SH-SY5Y (cell line): ENCODE measurements around the gene TEAD3.

Experiments used
- GATA2 ChIP-seq: IDR thresholded peaks from 2 replicates; pipeline ENCODE4 v1.6.1; 2011; ENCODE audit warnings: mild to moderate bottlenecking, low read depth, low read length
- GATA3 ChIP-seq: IDR thresholded peaks from 2 replicates; pipeline ENCODE4 v1.6.1; 2011; ENCODE audit warnings: low read depth, mild to moderate bottlenecking, low read length, moderate library complexity

Gene TEAD3

DNA sequence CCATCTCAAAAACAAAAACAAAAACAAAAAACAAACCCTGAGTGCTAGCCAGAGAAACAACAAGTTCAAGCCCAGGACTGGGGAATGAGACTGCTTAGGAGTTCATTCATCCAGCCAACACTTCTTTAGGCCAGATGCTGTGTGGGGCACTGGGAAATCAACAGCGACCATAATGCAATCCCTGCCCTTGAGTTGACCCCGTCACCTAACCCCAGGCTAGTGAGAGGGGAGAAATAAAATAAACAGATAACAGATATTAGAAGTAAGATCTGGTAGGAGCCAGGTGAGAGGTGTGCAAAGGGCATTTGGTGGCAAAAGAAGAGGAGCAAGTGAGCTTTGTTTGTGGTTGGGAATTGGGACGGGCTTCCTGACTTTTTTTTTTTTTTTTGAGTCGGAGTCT is 33.6 kb downstream of the TEAD3 start:
- TF ChIP-seq GATA2 (no peak), GATA3 (no peak)

DNA sequence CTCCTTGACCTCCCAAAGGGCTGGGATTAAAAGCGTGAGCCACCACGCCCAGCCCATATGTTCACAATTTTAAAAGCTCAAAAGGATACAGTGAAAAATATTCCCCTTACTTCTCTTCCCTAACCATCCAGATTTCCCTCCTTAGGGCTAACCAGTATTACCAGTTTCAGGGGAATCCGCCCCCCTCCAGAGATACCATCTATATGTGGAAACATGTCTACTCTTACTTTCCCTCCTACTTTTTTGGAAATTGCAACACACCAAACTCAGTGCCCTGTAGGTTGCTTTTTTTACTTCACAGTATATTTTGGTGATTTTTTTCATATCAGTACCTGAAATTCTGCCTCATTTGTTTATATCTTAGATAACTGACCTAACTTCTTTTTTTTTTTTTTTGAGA is 35.6 kb downstream of the TEAD3 start:
- TF ChIP-seq GATA3, result no peak
- no peak for TF ChIP-seq GATA2

DNA sequence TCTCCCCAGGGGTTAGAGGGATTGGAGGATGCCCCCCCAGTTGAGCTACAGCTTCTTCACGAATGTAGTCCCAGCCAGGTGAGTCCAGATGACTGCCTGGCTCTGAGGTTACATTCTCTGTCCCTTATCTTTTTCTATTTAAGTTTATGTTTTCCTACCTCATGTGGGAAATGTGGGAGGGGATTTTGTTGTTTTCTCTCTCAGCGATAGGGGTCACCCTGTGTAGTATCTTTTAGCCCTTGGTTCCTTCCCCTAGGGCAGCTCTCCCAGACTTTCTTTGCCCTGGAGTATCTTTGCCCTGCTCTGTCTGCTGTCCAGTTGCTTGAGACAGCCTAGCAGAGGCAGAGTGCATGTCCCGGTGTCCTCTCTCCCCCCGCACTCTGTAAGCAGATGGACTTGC is 39.0 kb downstream of the TEAD3 start:
- TF ChIP-seq GATA2 (no peak), GATA3 (no peak)

DNA sequence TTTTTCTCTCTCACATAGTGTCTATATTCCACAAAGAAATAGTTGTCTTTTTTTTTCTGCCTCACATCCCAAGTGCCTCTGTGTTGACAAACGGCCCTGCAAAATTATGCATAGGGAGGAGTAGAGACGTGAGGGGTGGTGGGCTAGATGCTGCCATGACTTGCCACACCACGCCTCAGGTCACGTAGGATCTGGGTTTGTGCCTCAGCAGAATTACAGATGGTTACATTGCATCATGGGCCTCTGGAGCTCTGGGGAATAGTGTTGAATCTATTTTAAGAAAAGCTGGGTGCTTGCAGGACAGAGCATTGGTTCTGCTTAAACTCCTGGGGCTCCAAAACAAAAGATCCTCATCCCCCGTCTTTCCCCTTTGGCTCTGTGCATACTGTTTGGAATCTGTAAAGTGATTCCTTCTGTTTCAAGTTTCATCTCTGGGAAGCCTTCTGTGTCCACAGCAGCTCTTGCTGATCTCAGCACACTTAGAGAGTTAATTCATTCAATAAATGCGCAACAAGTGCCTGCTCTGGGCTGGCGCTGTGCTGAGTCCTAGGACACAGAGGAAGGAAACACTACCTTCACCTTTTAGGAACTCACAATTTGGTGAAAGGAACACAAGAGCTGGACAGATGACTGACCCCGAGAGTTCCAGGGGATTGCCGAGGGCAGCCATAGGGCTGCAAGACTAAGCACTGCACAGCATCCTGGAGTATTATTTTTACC is 42.3 kb downstream of the TEAD3 start:
- TF ChIP-seq GATA2, result no peak
- TF ChIP-seq GATA3, result no peak

DNA sequence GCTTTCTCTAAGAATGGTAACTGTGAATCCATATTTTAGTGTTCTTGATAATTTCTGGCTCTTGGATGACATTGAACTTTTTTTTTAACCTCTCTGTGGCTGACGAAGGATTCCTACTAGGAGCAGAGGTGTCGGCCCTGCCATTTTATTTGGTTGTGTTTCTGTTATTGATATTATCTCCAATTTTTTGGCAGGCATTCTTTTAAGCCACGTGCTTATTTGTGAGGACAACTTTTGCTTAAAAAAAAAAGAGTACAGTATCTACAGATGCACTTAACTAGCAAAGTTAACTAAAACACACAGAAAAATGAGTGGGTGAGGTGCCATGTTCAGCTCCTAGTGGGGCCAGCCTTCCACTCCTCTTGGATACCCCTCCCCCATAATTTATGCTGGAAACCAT is 43.6 kb downstream of the TEAD3 start:
- TF ChIP-seq GATA2 (no peak), GATA3 (no peak)

DNA sequence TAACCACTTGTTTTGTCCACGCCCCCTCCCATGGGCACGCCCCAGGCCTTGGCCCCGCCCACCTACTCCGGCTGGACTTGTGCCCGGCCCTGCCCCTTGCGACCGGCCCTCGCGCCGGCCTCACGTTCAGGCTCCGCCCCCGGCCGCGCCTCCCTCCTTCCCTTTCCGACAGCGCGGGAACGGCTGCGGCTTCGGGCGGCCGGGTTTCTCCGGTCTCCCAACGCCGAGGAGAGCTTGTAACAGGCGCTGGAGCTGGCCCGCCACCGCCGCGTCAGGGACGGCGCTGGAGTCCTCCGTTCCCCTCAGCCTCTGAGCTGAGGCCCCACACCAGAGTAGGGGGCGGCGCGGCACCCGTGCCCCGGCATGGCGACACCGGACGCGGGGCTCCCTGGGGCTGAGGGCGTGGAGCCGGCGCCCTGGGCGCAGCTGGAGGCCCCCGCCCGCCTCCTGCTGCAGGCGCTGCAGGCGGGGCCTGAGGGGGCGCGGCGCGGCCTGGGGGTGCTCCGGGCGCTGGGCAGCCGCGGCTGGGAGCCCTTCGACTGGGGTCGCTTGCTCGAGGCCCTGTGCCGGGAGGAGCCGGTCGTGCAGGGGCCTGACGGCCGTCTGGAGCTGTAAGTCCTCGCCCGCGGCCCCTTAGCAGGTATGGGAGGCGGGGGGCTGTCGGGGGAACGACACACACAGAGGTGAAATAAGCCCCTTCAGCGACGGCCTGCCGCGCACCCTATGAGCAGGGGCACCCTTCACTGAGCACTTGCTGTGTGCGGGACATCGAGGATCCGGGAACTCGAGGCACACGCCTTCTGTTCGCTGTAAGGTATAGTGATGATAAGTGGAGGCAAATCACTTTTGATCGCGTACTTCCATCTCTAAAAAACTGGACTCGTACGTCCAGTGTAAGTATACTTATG is 44.4 kb downstream of the TEAD3 start, which contains the start of gene FANCE:
Gene FANCE (plus strand): TSS at position 156 of the 908 bp plus-strand sequence. CDS start 208 bp downstream, at position 364.
- TF ChIP-seq GATA3, result no peak
- no peak for TF ChIP-seq GATA2

DNA sequence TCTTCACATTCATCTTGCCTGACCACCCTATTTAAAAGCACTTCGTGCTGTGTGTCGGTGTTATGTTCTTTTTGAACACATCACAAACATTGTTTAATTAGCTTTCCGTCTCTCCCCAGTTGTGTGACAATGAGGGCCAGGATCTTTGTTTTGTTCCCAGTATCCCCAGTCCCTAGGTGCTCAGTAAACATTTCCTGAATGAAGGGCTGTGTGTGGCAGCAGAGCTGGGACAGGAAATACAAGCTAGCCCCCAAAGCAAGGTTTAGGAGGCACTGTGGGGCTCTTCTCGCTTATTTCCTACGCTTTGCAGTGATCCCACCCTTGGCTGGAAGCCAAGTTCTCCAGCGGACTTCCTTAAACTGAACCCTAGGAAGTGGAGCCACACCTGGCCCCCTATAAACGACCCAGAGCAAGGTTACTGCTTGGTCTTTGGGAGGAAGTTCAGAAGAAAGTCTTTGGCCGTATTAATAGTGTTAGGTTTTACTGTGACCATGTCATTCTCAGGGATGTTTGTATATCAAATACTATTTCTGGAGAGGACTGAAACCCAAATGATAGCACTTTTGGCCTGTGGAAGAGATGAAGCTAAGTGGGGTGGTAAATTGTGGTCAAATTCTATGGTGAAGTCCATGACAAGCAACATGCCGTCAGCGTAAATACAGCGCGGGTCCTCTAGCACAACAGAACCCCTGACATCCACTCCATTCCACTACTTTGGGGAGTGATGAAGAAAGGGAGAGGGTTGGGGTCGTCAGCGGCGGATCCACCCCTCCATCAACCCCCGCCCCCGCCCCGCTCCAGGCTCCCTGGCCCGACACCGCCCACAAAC is 45.3 kb downstream of the TEAD3 start:
- TF ChIP-seq GATA2, result no peak
- TF ChIP-seq GATA3, result no peak

DNA sequence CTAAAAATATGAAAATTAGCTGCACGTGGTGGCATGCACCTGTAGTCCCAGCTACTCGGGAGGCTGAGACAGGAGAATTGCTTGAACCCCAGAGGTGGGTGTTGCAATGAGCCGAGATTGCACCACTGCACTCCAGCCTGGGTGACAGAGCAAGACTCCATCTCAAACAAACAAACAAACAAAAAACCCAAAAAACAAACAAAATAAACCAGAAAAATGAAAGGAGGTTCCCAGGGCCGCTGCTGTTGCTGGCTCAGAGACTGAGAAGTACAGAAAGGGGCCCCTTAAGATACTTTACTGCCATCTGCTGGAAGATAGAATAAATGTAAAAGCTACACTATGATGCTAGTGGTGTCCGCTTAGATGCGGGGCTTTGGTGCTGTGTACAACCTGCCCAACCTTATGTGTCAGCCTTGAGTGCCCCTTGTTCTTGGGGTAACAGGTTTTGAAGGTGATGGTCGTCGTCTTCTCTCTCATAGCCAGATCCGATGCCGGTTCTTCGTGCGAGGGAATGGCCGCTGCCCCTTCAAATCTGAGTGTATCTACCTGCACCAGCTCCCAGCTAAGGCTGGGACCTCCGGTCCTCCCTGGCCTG is 47.5 kb downstream of the TEAD3 start:
- no peak for TF ChIP-seq GATA3
- TF ChIP-seq GATA2, result no peak

DNA sequence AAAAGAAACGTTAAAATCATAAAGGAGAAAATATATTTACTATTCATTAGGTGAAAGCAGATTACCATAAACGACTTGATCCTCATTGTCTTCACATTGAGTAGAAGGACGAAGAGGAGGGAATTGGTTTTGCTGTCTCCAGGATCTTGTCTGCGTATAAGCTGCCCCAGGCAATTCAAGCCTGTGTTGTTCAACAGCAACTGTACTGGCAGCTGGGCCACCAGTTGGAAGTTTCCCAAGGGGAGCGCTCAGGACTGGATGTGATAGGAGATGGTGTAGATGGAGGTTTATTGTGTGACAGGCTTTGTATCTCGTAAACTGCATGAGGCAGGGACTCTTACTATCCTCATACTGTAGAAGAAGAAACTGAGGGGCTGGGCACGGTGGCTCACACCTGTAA is 48.7 kb downstream of the TEAD3 start:
- TF ChIP-seq GATA3 (no peak), GATA2 (no peak)

DNA sequence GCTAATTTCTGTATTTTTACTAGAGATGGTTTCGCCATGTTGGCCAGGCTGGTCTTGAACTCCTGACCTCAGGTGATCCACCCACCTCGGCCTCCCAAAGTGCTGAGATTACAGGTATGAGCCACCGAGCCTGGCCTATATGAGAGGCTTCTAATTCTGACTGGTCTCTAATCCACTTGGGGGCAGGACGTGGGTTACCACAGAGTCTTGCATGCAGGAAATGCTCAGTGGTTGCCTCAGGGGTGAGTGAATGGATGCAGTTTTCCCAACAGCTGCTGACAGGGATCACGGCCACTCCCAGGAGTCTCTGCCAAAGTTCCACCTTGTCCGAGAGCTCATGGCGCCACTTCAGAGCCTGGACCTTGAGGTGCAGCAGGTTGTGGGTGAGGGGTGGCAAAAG is 51.2 kb downstream of the TEAD3 start:
- TF ChIP-seq GATA2 (no peak), GATA3 (no peak)

DNA sequence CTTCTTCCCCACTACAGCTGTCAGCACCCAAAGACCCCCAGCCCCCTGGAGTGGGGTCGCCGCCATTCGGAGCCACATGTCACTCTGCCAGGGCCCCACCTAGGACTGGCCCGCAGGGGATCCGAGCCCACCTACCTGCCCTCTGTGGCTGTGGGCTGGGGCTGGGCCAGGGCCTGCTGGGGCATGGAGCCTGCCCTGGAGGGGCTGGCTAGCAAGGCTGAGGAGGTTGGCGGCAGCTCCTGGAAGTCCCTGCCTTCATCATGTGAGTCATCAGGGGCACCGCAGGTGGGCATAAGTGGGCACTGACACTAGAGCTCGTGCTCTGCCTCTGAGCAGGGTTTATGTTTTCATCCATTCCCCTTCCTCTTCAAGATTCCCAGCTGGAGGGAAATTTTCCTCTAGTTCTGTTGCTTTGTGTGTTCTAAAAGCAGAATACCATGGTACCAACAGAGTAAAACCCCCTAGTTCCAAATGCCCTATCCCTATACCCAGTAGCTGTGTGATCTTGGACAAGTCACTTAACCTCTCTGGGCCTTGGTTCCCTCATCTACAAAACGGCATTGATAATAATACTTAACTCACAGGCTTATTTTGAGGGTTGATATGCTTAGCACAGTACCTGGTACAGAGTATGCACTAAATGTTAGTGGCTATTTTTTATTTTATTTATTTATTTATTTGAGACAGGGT is 53.4 kb downstream of the TEAD3 start:
- TF ChIP-seq GATA3 (no peak), GATA2 (no peak)

DNA sequence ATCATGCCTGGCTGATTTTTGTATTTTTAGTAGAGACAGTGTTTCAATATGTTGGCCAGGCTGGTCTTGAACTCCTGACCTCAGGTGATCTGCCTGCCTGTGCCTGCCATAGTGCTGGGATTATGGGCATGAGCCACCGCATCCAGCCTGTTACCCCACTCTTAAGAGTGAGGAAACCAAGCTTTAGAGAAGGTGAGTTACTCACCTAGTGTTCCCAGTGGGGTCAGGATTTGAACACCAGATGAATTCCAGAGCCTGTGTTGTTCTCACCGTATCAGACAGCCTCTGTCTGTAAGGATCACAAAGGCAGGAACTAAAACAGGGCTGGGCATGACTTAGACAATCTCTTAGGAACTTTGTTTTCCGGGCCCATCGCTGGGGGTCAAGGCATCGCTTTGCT is 54.2 kb downstream of the TEAD3 start:
- TF ChIP-seq GATA3 (no peak), GATA2 (no peak)

DNA sequence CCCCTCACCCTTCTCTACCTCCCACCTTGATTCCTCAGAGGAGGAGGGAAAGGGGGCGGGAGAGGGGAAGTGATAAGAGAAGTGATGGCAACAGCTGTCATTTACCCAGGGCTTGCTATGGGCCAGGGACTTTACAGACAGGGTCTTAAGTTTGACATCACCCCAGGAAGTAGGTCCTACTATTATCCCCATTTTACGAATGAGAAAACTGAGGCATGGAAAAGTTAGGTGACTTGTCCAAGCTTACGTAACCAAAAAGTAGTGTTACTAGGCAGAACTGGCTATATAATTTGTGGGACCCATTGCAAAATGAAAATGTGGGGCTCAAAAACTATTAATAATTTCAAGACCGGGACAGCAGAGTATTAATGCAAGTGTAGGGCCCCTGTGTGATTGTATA is 55.2 kb downstream of the TEAD3 start:
- TF ChIP-seq GATA2, result no peak
- no peak for TF ChIP-seq GATA3
